Stimulated activated CD4-positive, alpha-beta T cell treated with anti-CD3 and anti-CD28 coated beads, TNF-alpha, amount 100 ng/mL, for 4 hours (primary cell): Measurements from ENCODE around the gene GPHN.
"Not testable (repeated sequence)": the region's sequence is repeated elsewhere in the genome, so short reads cannot be mapped to it uniquely, and the experiment has no call there.

ENCODE experiments used
- DNase-seq, 3 experiments: peaks; one replicate each; pipeline ENCODE4 v3.0.0-alpha.2; 2020; ENCODE audit warnings: low read depth in 3 of 3

Gene GPHN

GRCh38 chr14:66657780-66658179 lies 149.8 kb downstream of the GPHN start:
- no peak for DNase-seq

- DNase-seq = no peak
Measured at GRCh38 chr14:66662374-66662773, 154.4 kb downstream of the GPHN start.

GRCh38 chr14:66677780-66678179 lies 169.8 kb downstream of the GPHN start:
- DNase-seq = no peak

- no peak for DNase-seq
Measured at GRCh38 chr14:66680216-66680615, 172.3 kb downstream of the GPHN start.

- DNase-seq = no peak
Measured at GRCh38 chr14:66696326-66696725, 188.4 kb downstream of the GPHN start.

- no peak for DNase-seq
Measured at GRCh38 chr14:66698503-66698902, 190.6 kb downstream of the GPHN start.

GRCh38 chr14:66701813-66702212 lies 193.9 kb downstream of the GPHN start:
- DNase-seq = no peak

- DNase-seq = no peak
Measured at GRCh38 chr14:66708267-66708666, 200.3 kb downstream of the GPHN start.

GRCh38 chr14:66709291-66709690 lies 201.3 kb downstream of the GPHN start:
- DNase-seq = no peak

GRCh38 chr14:66714291-66714690 lies 206.3 kb downstream of the GPHN start:
- not testable (repeated sequence) for DNase-seq

GRCh38 chr14:66715313-66715712 lies 207.4 kb downstream of the GPHN start:
- DNase-seq = not testable (repeated sequence)

GRCh38 chr14:66716227-66716626 lies 208.3 kb downstream of the GPHN start:
- no peak for DNase-seq

GRCh38 chr14:66717561-66718140 lies 209.7 kb downstream of the GPHN start:
- DNase-seq = no peak

- DNase-seq = no peak
Measured at GRCh38 chr14:66724996-66725395, 217.0 kb downstream of the GPHN start.

GRCh38 chr14:66731298-66731697 lies 223.4 kb downstream of the GPHN start:
- not testable (repeated sequence) for DNase-seq

- no peak for DNase-seq
Measured at GRCh38 chr14:66735853-66736252, 227.9 kb downstream of the GPHN start.

GRCh38 chr14:66739826-66740225 lies 231.9 kb downstream of the GPHN start:
- no peak for DNase-seq

- DNase-seq = no peak
Measured at GRCh38 chr14:66745078-66745477, 237.1 kb downstream of the GPHN start.

- DNase-seq = no peak
Measured at GRCh38 chr14:66746316-66747006, 238.5 kb downstream of the GPHN start.

GRCh38 chr14:66752109-66752508 lies 244.2 kb downstream of the GPHN start:
- no peak for DNase-seq

- DNase-seq = no peak
Measured at GRCh38 chr14:66758031-66758613, 250.2 kb downstream of the GPHN start.

GRCh38 chr14:66772146-66772545 lies 264.2 kb downstream of the GPHN start:
- no peak for DNase-seq

GRCh38 chr14:66782853-66783252 lies 274.9 kb downstream of the GPHN start:
- no peak for DNase-seq
